ENCODE results near the gene RGS19. TPM values are rescaled to one million over a fixed set of nuclear protein-coding genes. Genes with fewer than 3 reads are reported as not detected.

Gene RGS19
- polyA plus RNA-seq, 1 donor (not counting 4 experiments of a cell fraction or from before 2014, with no cell fraction given): 11.8 TPM

GRCh38 chr20:64037199-64037497, 42.2 kb downstream of the RGS19 start:
- H3K79me2 ChIP-seq (ENCODE audit: control insufficient read depth, insufficient read depth, low read length): no peaks in the 10 kb centered on the region
- H3K27ac ChIP-seq (ENCODE audit: control insufficient read depth, insufficient read depth, low read length): no peak overlapping the region
- no peak overlapping the region for H3K9ac ChIP-seq (ENCODE audit: control insufficient read depth, extremely low read depth, insufficient read depth, low read length)
- no peaks in the 10 kb centered on the region for H3K9me1 ChIP-seq (ENCODE audit: control insufficient read depth, extremely low read depth, insufficient read depth, low read length)
- H3K4me1 ChIP-seq (ENCODE audit: control insufficient read depth, extremely low read depth, insufficient read depth, low read length): peaks cover 5% of the 10 kb centered on the region
- no peaks in the 10 kb centered on the region for H3K9me3 ChIP-seq (ENCODE audit: control insufficient read depth, low read depth, low read length)
- no peak for FAIRE-seq
- dilution Hi-C loops (cut with MboI; ENCODE audit: extremely low pct_ligation_motif_present, low sequenced_read_pairs): no loop called here
- DNase-seq (ENCODE audit: low read depth, low spot score): no peak
- H3K36me3 ChIP-seq (ENCODE audit: control insufficient read depth in 2 of 2, extremely low read depth in 1 of 2, insufficient read depth in 2 of 2, low read length in 2 of 2): peaks cover 0 to 9% of the 10 kb centered on the region in 2 experiments
- no peak overlapping the region for H3K4me3 ChIP-seq (ENCODE audit: control insufficient read depth in 2 of 3, extremely low read depth in 1 of 3, insufficient read depth in 2 of 3, low read depth in 1 of 3, low read length in 3 of 3)
- H3K27me3 ChIP-seq (ENCODE audit: control insufficient read depth, extremely low read depth, insufficient read depth, low read length): peaks cover 29% of the 10 kb centered on the region
- H4K20me1 ChIP-seq (ENCODE audit: control insufficient read depth, extremely low read depth, insufficient read depth, low read length): no peaks in the 10 kb centered on the region
- TF ChIP-seq CTCF (optimal IDR thresholded peaks at IDR 0.05 in 1 of 3, IDR thresholded peaks at IDR 0.05 in 1 of 3, conservative IDR thresholded peaks at IDR 0.05 in 1 of 3; ENCODE audit: extremely low read depth in 1 of 3, insufficient read depth in 2 of 3, low read length in 3 of 3) (no peak), EZH2 (IDR thresholded peaks at IDR 0.05; ENCODE audit: low read length) (no peak)
- no peak overlapping the region for H2AFZ ChIP-seq (ENCODE audit: control insufficient read depth, low read length)
- H3K4me2 ChIP-seq (ENCODE audit: control insufficient read depth, extremely low read depth, insufficient read depth, low read depth, low read length): no peak overlapping the region

GRCh38 chr20:64036346-64037198, 42.7 kb downstream of the RGS19 start:
- Histone ChIP-seq H4K20me1 (ENCODE audit: control insufficient read depth, extremely low read depth, insufficient read depth, low read length) (no peaks in the 10 kb centered on the region), H3K27ac (ENCODE audit: control insufficient read depth, insufficient read depth, low read length) (no peak overlapping the region), H3K9me1 (ENCODE audit: control insufficient read depth, extremely low read depth, insufficient read depth, low read length) (no peaks in the 10 kb centered on the region), H3K4me2 (ENCODE audit: control insufficient read depth, extremely low read depth, insufficient read depth, low read depth, low read length) (no peak overlapping the region), H3K9me3 (ENCODE audit: control insufficient read depth, low read depth, low read length) (no peaks in the 10 kb centered on the region), H3K79me2 (ENCODE audit: control insufficient read depth, insufficient read depth, low read length) (no peaks in the 10 kb centered on the region), H3K36me3 (ENCODE audit: control insufficient read depth in 2 of 2, extremely low read depth in 1 of 2, insufficient read depth in 2 of 2, low read length in 2 of 2) (peaks cover 0 to 13% of the 10 kb centered on the region in 2 experiments), H3K4me1 (ENCODE audit: control insufficient read depth, extremely low read depth, insufficient read depth, low read length) (peaks cover 5% of the 10 kb centered on the region), H3K27me3 (ENCODE audit: control insufficient read depth, extremely low read depth, insufficient read depth, low read length) (peaks cover 24% of the 10 kb centered on the region), H3K4me3 (ENCODE audit: control insufficient read depth in 2 of 3, extremely low read depth in 1 of 3, insufficient read depth in 2 of 3, low read depth in 1 of 3, low read length in 3 of 3) (no peak overlapping the region), H3K9ac (ENCODE audit: control insufficient read depth, extremely low read depth, insufficient read depth, low read length) (no peak overlapping the region), H2AFZ (ENCODE audit: control insufficient read depth, low read length) (no peak overlapping the region)
- no peak for FAIRE-seq
- TF ChIP-seq EZH2 (IDR thresholded peaks at IDR 0.05; ENCODE audit: low read length) (no peak), CTCF (optimal IDR thresholded peaks at IDR 0.05 in 1 of 3, IDR thresholded peaks at IDR 0.05 in 1 of 3, conservative IDR thresholded peaks at IDR 0.05 in 1 of 3; ENCODE audit: extremely low read depth in 1 of 3, insufficient read depth in 2 of 3, low read length in 3 of 3) (no peak)
- dilution Hi-C loops (cut with MboI; ENCODE audit: extremely low pct_ligation_motif_present, low sequenced_read_pairs): no loop called here
- no peak for DNase-seq (ENCODE audit: low read depth, low spot score)
